Measurements from ENCODE around the gene CEP120.

GRCh38 chr5:123455095-123455494, 31.9 kb upstream of the CEP120 start:
- TF ChIP-seq GATA2 (IDR thresholded peaks at IDR 0.05; ENCODE audit: low read depth, low read length), result no peak
- TF ChIP-seq GATA3 (IDR thresholded peaks at IDR 0.05; ENCODE audit: low read depth, low read length), result no peak

Data from SH-SY5Y (cell line).